Peyer's patch (tissue), 4 donors: Measurements from ENCODE around the gene MAML3.

ENCODE experiments used
- CTCF ChIP-seq, 6 experiments: fragments of 450-650 bp in 4 of 6; fragments of 200-600 bp in 2 of 6; sonication (generic) in 1 of 6; IDR thresholded peaks; one replicate each; pipeline ENCODE4 v1.5.1; 2017 to 2019; ENCODE audit warnings: antibody characterized with exemption in 6 of 6, mild to moderate bottlenecking in 3 of 6, moderate library complexity in 1 of 6
- POLR2A ChIP-seq, 2 donors: fragments of 450-650 bp; IDR thresholded peaks; one replicate each; pipeline ENCODE4 v1.5.1; 2017; ENCODE audit warnings: antibody characterized with exemption in 2 of 2, mild to moderate bottlenecking in 2 of 2, moderate library complexity in 2 of 2

DNA sequence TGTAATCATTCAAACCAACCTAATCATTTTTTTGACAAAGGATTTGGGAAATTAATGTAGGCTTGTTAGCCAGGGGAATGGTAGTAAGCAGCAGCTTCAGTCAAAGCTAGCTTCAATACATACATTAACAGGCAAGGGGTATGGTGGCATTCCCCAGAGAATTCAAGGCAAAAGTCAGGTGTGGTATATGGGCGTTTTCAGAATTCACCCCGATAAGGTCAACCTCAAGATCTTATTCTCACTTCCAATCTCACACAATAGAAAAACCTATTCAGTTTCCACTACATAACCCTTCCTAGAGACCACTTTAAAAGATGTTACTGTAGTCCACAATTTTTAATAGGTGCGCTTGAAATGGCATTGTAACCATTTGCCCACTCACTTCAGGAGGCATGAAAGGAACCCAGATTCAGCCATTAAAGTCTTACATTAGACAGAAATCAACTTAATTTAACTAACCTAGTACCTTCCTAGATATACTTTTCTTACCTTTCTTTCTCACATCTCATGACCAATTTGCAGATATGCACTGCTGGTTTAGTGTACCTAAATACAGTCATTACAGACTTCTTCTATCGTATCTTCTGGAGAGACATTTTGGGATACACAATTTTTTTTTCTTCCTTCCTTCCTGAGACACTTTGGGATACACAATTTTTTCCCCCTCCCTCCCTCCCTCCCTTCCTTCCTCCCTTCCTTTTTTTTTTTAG, 34.9 kb downstream of the MAML3 start:
- TF ChIP-seq CTCF (IDR thresholded peaks at IDR 0.05): no peak
- no peak for TF ChIP-seq POLR2A (IDR thresholded peaks at IDR 0.05)
